Measurements from ENCODE around the gene CNTN5.

Gene CNTN5

GRCh38 chr11:99766811-99767210, 746.1 kb downstream of the CNTN5 start:
- DNase-seq (ENCODE audit: low spot score): no peak
- Histone ChIP-seq H3K27ac (no peak overlapping the region), H3K4me3 (no peak overlapping the region)
- TF ChIP-seq, protein P1, sequence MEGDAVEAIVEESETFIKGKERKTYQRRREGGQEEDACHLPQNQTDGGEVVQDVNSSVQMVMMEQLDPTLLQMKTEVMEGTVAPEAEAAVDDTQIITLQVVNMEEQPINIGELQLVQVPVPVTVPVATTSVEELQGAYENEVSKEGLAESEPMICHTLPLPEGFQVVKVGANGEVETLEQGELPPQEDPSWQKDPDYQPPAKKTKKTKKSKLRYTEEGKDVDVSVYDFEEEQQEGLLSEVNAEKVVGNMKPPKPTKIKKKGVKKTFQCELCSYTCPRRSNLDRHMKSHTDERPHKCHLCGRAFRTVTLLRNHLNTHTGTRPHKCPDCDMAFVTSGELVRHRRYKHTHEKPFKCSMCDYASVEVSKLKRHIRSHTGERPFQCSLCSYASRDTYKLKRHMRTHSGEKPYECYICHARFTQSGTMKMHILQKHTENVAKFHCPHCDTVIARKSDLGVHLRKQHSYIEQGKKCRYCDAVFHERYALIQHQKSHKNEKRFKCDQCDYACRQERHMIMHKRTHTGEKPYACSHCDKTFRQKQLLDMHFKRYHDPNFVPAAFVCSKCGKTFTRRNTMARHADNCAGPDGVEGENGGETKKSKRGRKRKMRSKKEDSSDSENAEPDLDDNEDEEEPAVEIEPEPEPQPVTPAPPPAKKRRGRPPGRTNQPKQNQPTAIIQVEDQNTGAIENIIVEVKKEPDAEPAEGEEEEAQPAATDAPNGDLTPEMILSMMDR (IDR thresholded peaks at IDR 0.05): no peak

GRCh38 chr11:99773646-99774045, 752.9 kb downstream of the CNTN5 start:
- no peak overlapping the region for H3K27ac ChIP-seq
- no peak for DNase-seq (ENCODE audit: low spot score)
- TF ChIP-seq, protein P1 (IDR thresholded peaks at IDR 0.05): no peak
- no peak overlapping the region for H3K4me3 ChIP-seq

DNA sequence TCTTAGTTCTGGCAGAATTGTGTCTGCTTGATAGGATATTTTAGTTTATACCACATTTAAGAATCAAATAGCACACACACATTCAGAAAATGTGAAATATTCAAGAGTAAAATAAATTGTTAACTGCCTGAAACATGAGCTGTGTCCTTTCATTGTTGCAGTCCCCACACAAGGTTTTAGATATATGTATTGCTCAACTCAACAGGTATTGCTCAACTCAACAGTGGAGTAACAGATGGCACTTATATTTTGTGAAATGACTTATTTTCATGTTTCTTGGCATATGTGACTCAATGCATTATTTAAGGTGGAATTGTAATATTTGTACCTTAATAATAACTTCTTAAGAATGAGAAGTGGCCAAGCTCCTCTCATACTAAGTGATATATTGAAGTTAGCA, 760.3 kb downstream of the CNTN5 start:
- DNase-seq (ENCODE audit: low spot score): no peak
- H3K4me3 ChIP-seq: no peak overlapping the region
- TF ChIP-seq, protein P1 (IDR thresholded peaks at IDR 0.05): no peak
- H3K27ac ChIP-seq: no peak overlapping the region

DNA sequence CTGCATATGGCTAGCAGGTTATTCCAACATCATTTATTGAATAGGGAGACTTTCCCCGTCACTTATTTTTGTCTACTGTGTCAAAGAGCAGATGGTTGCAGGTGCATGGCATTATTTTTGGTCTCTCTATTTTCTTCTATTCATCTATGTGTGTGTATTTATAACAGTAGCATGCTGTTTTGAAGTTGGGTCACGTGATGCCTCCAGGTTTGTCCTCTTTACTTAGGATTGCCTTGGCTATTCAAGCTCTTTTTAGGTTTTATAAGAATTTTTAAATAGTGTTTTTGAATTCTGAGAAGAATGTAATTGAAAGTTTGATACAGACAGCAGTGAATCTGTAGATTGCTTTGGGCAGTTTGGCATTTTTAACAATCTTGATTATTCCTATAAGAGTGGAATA, 770.6 kb downstream of the CNTN5 start:
- DNase-seq (ENCODE audit: low spot score): no peak
- TF ChIP-seq, protein P1 (IDR thresholded peaks at IDR 0.05): no peak
- H3K27ac ChIP-seq: no peak overlapping the region
- H3K4me3 ChIP-seq: no peak overlapping the region

- H3K4me3 ChIP-seq: no peak overlapping the region
Observed at GRCh38 chr11:99795999-99796398, 775.2 kb downstream of the CNTN5 start.

DNA sequence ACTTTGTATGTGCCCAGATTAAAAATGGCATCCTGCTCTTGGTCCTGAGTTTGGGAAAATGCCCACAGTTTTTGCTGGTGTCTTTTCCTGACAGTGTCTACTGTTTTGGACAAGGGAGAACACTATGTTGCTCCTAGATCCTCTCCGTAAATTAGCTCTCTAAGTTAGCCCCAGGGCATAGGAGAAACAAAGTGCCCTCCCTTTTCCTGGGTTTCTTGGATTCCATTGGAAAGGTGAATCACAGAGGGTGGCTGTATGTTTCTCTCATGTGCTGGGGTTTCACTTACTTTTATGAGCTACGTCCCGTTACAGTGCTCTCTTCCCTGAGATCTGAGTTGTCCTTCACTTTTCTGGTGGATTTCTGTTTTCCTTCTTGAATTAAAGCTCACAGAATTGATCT, 782.8 kb downstream of the CNTN5 start:
- TF ChIP-seq, protein P1 (IDR thresholded peaks at IDR 0.05): no peak
- no peak for DNase-seq (ENCODE audit: low spot score)
- H3K27ac ChIP-seq: no peak overlapping the region
- no peak overlapping the region for H3K4me3 ChIP-seq

More at GRCh38 chr11:99795999-99796398, 775.2 kb downstream of the CNTN5 start:
- TF ChIP-seq, protein P1 (IDR thresholded peaks at IDR 0.05): no peak
- no peak for DNase-seq (ENCODE audit: low spot score)
- H3K27ac ChIP-seq: no peak overlapping the region

- TF ChIP-seq, protein P1 (IDR thresholded peaks at IDR 0.05): no peak
- no peak overlapping the region for H3K27ac ChIP-seq
- no peak overlapping the region for H3K4me3 ChIP-seq
- DNase-seq (ENCODE audit: low spot score): no peak
Observed at GRCh38 chr11:99812516-99812915, 791.8 kb downstream of the CNTN5 start.

Data from coronary artery (tissue), 2 donors.